Activated CD4-positive, CD25-positive, alpha-beta regulatory T cell treated with anti-CD3 and anti-CD28 coated beads, Interleukin-2, amount 50 U/mL, for 72 hours (primary cell): ENCODE data around the gene EFNA2.
"Not testable (repeated sequence)": the region's sequence is repeated elsewhere in the genome, so short reads cannot be mapped to it uniquely, and the experiment has no call there.

Experiments used
- DNase-seq: peaks from one replicate; pipeline ENCODE4 v3.0.0; 2021

EFNA2 gene

DNA sequence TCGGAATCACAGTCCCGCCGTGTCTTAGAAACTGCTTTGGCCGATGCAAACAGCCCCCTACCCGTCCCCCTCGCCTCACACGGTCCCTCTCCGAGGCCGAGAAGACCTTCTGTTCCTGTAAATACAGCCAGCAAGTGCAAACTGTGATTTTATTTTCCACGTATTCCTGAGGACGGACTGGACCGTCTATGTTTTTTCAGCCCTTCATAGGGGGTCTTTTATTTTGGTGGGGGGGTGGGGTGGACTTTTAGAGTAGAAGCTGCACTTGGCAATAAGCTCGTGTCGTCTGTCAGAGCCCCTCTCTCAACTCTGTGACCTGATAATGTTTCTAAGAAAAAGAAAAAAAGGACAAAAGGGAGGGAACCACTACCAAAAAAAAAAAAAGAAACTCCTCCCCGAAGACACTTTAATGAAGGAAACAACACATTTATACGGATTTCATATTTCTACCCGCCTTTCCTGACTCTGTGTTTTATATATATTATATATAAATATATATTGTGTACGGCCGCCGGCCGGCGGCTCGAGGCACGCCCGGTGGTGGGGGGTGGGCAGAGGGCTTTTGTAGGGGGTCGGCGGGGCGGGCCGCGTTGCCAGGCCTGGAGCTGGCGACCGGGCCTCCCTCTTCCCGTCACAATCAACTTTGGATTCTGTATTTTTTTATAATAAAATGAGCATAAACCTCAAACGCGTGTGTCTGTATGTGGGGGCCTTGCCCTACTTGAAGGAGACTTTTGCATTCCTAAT is 15.2 kb downstream of the EFNA2 start:
- no peak for DNase-seq

DNA sequence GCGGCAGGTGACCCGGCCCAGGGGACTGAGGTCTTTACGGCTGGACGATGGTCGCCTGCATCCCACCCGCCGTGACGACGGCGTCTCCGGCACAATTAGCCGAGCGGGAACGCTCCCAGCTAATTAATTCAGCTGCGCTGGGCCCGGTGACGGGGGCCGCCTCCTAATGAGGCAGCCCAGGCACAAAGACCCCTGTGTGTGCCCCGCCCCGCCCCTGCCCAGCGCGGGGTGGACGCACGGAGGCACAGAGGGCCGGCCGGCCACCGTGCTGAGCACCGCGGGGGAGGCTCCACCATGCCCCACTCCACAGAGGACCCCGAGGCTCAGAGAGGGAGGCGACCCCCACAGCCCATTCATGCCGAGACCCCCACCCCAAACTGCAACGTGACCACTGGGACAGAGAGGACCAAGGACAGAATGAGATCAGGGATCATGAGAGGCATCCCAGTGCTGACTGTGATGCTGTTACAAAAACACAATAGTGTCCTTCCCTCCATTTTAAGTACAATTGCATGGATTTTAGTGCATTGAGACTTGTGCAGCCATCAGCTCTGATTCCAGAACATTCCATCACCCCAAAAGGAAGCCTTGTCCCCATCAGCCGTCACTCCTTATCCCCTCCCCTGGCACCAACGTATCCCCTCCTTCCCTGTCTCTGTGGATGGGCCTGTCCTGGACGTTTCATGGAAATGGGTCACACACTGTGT is 17.0 kb downstream of the EFNA2 start:
- no peak for DNase-seq

DNA sequence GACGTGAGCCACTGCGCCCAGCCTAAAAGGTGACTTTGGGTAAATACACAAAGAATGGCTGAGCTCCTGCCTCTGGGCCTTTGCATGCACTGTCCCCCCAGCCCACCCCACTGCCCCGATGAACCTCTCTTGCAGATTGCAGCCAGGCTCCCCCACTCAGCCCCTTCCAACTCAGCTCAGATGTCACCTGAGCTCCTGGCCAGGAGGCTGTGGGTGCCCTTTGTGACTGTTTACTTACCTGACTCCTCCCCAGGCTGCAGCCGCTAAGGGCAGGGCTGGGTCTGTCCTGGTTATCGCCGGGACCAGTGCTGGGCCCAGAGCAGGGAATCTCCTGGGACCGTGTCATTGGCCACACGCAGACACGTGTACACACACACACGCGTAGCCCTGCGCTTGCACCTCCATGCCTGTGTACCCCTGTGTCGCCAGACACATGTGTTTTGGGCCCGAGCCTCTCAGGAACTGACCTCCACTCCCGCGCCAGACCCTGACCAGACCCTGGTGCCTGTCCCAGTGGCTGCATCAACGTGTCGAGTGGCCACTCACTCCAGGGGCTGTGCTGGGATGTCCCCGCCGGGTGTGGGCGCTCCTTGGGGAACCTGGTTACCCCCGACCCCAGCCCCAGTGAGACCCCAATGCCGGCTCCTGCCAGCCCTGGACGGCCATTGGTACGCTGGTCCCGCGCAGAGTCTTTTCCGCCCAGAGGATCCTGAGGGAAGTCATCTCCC is 18.7 kb downstream of the EFNA2 start:
- no peak for DNase-seq

DNA sequence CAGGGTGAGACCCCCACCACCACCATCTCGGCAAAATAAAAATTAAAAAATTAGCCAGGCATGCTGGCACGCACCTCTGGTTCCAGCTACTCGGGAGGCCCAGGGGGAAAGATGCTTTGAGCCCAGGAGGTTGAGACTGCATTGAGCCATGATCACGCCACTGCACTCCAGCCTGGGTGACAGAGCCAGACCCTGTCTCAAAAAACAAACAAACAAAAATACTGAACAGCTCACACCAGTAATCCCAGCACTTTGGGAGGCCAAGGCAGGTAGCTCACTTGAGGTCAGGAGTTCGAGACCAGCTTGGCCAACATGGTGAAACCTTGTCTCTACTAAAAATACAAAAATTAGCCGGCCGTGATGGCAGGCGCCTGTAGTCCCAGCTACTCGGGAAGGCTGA is 19.7 kb downstream of the EFNA2 start:
- not testable (repeated sequence) for DNase-seq

DNA sequence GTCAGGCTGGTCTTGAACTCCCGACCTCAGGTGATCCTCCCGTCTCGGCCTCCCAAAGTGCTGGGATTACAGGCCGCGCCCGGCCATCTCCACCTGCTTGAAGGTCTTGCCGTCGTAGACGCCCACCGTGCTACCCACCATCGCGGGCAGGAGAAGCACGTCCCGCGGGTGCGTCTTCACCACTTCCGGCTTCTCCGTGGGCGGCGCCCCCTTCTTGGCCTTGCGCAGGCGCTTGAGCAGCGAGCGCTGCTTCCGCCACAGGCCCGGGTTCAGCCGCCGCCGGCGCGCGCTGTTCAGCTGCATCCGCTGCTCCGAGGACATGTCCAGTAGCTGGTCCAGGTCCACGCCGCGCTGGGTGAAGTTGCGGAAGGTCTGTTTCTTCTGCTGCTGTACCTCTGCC is 21.6 kb downstream of the EFNA2 start:
- DNase-seq = no peak

DNA sequence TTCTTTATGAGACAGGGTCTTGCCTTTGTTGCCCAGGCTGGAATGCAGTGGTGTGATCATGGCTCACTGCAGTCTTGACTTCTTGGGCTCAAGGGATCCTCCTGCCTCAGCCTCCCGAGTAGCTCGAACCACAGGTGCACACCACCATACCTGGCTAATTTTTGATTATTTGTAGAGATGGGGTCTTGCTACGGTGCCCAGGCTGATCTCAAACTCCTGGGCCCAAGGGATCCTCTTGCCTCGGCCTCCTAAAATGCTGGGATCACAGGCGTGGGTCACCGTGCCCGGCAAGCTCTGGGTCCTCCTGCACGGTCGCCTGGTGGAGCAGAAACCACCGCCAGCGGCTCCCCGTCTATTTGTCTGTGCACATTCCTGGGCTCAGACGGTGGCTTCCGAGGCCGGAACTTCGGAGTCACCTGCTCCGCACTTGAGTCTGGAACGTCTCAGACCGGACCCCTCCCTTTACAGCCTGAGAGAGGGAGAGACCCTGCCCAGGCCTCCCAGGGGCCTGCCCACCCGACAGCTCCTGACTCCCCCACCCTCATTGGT is 22.2 kb downstream of the EFNA2 start:
- DNase-seq = no peak

DNA sequence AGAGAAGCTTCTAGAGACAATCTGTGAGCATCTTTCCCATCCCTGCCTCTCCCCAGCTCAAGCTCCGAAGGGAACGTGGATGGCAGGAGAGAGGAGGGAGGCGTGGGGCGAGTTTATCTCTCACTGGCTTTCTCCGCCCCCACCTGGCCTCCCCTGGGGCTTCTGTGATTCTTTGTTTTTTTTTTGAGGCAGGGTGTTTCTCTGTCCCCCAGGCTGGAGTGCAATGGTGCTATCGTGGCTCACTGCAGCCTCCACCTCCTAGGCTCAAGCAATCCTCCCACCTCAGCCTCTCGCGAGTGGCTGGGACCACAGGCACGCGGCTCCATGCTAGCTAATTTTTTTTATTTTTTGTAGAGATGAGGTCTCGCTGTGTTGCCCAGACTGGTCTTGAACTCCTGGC is 23.0 kb downstream of the EFNA2 start:
- no peak for DNase-seq

DNA sequence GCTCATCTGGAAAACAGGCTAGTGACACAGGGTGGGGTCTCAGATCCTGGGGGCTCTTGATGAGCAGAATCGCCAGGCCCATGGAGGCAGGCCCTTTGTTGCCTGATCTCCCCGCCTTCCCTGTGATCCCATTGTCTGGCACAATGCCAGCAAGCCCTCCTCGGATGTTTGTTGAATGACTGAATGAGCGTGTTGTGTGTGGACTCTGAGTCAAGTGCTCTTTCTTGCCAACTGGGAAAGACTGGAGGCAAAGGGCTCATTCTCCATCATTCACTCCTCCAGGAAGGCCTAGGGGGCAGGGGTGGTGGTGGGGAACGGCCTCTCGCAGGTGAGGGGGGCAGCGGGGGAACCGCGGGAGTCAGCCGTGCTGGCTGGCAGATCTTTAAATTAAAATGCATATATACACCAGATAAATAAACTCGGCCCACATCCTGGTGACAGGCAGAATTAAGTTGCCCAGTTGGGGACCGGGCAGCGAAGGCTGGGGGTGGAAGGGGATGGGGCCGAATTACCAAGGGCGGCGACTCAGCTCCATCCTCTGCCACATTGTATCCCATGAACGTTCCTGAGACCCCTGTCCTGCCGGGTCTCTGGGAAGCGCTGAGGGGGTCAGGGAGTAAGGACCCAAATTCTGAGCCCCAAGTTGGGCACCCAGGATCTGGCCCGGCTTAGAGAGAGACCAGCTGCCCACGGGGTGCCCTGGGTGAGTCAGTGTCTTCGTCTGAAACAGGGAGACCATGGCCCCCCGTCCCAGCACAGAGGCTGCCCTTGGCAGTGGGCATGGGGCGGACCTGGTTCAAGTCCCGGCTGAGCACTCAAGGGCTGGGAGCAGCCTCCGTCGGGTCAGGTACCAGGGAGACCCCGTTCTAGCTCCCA is 24.5 kb downstream of the EFNA2 start:
- DNase-seq = no peak

DNA sequence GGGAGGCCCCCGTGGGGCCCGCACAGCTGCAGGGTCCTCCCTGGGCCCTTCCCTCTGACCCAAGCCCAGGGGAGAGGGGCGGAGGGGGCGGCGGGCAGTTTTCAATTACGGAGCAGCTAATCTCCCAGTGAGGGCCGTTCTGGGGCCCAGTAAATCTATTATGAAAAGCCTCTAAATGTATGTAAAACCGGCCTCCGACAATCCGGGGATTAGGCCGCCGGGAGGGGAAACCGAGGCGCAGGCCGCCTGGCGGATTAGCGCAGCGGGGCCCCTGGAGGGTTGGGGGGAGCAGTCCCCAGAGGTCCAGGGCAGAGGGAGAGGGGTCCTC is 25.1 kb downstream of the EFNA2 start:
- DNase-seq = no peak

DNA sequence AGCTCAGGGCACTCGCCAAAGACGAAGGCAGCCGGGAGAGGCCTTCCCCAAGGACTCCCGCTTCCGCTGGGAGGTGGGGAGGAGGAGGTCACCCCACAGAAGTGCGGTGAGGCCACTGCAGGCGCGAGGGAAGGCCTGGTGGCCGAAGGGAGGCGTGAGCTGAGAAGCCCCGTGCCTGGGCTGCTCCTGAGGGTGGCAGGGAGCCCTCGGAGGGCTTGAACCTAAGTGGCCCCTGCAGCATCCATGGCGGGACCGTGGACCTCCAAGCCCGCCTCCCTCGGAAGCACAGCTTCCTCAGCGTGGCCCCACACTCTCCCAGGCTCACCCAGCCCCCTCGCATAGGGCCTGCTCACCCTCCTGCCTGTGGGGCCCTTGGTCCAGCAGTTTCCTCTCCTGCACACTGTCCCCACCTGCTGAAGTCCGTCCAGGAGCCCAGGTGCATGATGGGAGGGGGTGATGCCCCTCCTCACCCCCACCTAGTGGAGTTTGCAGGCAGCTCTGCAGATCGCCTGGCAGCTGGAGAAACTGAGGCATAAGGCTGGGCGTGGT is 25.9 kb downstream of the EFNA2 start:
- no peak for DNase-seq

DNA sequence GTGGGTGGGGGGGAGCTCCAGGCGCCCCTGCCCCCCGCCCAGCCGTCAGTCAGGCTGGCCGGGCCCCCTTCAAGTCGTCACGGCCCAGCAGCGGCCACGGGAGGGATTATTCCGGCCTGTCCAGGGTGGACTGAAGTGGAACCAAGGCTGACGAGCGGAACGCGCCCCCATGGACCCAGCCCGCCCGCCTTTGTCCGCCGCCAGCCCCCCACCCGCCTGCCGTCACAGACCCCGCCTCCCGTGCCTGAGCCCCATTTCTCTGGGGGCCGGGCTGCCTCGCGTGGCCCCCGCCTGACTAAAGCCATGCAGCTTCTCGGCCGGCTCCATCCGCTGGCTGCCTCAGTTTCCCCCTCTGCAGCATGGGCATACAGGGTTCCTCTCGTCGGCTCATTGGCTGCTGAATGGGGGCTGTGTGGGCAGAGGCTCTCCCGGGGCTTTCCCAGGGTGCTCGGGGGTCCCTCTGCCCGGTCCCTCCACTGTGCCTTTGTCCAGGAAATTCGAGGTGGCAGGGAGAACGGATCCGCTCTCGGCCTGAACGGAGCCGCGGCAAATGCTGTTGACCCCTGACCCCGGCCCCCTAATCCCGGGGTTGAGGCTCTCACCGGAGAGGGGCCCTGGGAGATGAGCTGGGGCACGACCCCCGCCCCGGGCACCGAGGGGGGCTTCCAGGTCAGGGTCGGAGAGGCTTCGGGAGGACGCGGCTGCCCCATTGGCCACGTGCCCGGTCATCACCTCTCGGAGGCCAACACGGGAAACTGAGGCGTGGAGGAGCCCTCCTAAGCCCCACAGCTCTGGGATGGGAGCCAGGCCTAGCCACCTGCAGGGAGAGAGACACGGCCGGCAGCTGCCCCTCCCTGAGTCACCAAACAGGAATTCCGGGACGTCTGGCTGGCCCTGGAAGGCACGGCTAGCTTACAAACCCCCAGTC is 27.4 kb downstream of the EFNA2 start:
- DNase-seq = no peak

DNA sequence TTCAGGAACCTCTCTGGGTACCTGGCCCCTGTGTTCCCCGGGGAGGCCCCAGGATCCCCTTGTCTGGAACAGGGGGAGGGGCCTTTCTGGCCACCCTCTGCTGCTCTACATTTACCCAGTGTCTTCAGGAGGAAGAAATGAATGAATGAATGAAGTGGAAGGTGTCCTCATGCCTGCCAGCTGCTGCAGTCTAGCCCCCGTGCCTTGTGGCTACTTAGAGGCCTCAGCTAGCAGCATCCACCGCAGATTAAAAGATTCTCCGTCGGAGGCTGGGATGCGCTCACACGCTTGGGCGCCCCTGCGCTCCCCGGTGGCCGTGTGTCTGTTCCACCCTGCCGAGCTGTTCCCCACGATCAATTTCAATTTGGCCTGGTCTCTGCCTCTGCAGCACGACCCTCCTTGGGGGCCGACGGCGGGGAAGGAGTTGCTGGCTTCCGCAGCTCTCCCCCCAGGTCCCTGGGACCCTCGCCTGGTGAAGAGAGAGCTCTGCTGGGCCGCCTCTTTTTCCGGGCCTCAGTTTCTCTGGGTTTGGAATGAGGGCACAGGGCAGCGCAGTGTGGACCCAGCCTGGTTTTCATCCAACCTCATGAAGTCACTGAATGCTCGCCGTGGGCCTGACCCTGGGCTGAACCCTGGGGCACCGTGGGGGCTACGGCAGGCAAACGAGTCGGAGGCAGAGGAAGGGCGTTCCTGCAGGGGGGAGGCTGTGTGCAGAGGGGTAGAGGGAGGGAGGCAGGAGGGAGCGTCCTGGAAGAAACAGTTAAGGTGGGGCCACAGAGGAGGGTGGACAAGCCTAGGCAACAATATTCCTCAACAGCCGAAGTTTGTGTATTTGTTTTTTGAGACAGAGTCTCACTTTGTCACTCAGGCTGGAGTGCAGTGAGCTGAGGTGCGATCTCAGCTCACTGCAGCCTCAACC is 28.3 kb downstream of the EFNA2 start:
- no peak for DNase-seq

DNA sequence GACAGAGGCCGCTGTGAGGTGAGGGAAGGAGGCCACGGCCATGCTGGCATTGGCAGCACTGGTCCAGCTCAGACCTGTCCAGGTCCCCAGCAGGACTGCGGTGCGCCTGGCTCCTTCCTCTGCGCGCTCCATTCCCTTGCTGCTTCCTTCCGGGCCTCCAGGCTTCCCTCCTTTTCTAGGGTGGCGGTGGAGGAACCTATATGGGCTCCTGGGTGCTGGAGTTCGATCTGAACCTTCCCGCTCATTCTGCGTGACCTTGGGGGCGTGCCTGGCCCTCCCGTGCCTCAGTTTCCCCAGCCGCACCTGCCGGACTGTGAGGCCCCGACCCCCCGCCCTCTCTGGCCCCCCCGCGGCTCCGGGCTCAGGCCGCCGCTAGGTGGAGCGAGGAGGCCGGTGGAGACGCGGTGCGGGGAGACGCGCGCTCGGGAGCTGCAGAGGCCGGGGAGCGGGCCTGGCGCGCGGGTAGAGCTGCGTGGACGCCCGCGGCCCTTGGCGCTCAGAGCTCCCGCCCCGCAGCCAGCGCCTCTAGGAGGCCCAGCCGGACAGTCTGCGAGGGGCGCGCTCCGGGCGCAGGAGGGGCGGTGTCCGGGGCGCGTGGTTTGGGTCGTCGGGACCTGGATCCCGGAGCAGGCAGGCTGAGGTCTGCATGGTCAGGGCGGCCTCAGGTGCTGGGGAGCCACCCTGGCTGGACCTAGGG is 29.9 kb downstream of the EFNA2 start:
- no peak for DNase-seq

DNA sequence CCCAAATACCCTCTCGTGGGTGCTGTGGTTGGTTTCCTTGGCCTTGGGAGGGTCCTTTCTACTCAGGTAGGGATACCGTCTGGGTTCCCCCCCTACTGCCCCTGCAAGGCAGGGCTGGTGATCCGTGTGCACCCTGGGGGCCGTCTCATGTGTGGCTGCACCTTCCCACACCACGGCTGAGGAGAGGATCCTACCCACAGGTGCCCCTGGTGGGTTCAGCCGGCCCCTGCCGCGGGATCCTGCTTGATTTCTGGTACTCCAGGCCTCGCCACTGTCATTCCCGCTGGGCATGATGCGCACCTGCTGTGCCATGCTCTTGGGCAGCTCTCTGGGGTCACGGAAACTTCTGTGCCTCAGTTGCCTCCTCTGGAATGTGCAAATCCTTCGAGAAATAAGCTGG is 30.8 kb downstream of the EFNA2 start:
- DNase-seq = no peak

DNA sequence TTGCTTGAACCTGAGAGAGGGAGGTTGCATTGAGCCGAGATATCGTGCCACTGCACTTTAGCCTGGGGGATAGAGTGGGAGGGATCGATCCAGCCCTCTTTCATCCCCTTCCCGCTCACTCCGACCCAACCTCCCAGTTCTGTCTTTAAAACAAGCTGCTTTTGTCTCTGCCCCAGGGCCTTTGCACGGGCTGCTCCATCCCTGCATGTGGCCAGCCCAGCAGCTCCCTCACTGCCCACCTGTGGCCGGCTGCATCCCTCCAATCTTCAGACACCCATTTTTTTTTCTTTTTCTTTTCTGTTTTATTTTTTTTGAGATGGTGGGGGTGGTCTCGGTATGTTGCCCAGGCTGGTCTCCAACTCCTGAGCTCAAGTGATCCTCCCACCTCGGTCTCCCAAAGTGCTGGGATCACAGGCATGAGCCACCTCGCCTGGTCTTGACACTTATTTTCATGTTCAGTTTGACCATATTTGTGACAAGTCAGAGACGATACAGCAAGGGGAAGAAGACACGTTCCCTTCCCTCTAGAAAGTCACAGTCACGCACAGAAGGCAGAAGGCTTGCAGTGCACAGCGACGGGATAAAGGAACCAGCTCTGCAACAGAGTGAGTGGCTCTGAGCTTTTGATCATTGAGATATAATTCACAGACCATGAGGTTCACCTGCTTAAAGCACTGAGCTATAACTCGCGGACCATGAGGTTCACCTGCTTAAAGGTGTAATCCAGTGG is 31.8 kb downstream of the EFNA2 start:
- no peak for DNase-seq

DNA sequence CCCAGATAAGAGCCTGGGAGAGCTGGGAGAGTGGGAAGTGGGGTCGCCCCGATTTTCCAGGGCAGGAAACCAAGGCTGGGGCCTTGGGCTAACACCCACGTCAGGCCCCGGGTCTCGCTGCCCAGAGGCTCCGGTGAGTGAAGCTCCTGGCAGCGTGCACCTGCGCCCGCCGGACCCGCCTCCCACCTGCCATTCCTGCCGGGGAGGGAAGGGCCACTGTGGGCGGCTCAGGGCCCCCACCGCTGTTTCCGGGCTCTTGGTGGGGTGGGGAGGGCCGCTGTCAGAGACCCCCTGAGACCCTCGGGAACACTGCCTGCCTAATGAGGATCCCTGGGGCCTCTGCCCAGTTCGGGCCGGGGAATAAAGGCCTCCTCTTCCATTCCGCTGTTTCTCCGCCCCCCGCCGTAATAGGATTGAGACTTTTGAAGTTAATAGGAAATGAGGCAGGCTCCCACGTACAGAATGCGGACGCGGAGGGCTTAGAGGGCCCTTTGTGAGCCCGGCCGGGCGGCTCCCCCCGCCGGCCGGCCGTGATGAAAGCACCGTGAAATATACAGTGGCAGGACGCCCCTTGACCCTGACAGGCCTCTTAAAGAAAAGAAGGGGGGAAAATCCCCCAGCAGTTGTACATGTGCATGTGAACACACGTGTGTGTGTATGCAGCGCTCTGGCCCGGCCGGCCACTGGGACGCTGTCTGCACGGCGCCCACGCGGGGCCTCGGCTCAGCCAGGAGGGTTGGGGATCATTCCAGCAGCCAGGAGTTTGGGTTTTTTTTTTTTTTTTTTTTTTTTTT is 33.2 kb downstream of the EFNA2 start:
- DNase-seq = no peak

DNA sequence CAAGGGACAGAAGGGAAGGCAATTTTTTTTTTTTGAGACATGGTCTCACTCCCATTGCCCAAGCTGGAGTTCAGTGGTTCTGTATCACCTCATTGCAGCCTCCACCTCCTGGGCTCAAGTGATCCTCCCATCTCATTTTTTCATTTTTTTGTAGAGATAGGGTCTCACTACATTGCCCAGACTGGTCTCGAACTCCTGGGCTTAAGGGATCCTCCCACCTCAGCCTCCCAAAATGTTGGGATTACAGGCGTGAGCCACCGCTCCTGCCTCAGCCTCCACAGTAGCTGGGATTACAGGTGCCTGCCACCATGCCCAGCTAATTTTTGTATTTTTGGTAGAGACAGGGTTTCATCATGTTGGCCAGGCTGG is 34.6 kb downstream of the EFNA2 start:
- DNase-seq = not testable (repeated sequence)

DNA sequence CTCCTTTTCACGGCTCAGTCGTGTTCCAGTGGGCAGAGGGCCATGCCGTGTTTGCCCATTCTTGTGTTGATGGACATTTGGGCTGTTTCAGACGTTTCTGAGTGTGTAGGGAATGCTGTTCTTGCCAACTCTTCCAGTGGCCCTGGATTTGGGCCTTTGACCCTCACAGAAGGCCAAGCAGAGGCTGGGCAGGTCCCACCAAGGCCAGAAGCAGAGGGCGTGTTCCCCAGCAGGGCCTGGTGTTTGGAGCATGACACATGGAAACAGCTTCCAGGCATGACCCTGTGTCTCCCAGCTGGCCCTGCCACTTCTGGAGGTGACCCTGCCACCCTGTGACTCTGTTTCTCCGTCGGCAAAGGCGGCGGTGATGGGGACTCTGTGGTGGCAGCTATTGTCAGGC is 35.9 kb downstream of the EFNA2 start:
- DNase-seq = no peak
